ENCODE data around the gene MSH4.
A peak's percentile ranks its signal among the peaks of the same experiment; 100 is the strongest.
"Not testable (repeated sequence)": the region's sequence is repeated elsewhere in the genome, so short reads cannot be mapped to it uniquely, and the experiment has no call there.

The MSH4 gene

GRCh38 chr1:75796376-75797272 is at the start of gene MSH4:
Gene MSH4, plus strand, starts transcription at chr1:75796882. Its CDS starts 104 bp downstream, at chr1:75796986.
- no peak for DNase-seq

- DNase-seq, result not testable (repeated sequence)
Observed at GRCh38 chr1:75757210-75757609, 39.5 kb upstream of the MSH4 start.

GRCh38 chr1:75758543-75758942 is 38.1 kb upstream of the MSH4 start:
- DNase-seq, result not testable (repeated sequence)

- no peak for DNase-seq
Observed at GRCh38 chr1:75764057-75764655, 32.5 kb upstream of the MSH4 start.

- DNase-seq, result no peak
Observed at GRCh38 chr1:75765697-75766355, 30.9 kb upstream of the MSH4 start.

GRCh38 chr1:75768016-75768415 is 28.7 kb upstream of the MSH4 start:
- DNase-seq, result no peak

- no peak for DNase-seq
Observed at GRCh38 chr1:75770761-75771160, 25.9 kb upstream of the MSH4 start.

- DNase-seq, result no peak
Observed at GRCh38 chr1:75771978-75772377, 24.7 kb upstream of the MSH4 start.

GRCh38 chr1:75777812-75778211 is 18.9 kb upstream of the MSH4 start:
- not testable (repeated sequence) for DNase-seq

- not testable (repeated sequence) for DNase-seq
Observed at GRCh38 chr1:75778694-75779093, 18.0 kb upstream of the MSH4 start.

GRCh38 chr1:75780183-75780582 is 16.5 kb upstream of the MSH4 start:
- not testable (repeated sequence) for DNase-seq

GRCh38 chr1:75783920-75784319 is 12.8 kb upstream of the MSH4 start:
- DNase-seq, result not testable (repeated sequence)

GRCh38 chr1:75785320-75785982 is 11.2 kb upstream of the MSH4 start:
- no peak for DNase-seq

GRCh38 chr1:75785983-75786853 is 10.5 kb upstream of the MSH4 start, which contains the start of gene RABGGTB:
Gene RABGGTB, plus strand, starts transcription at chr1:75786256. Its CDS starts 16 bp downstream, at chr1:75786272.
- DNase-seq, result peak; percentile 96

GRCh38 chr1:75786901-75787493 is 9.7 kb upstream of the MSH4 start:
- DNase-seq, result no peak

GRCh38 chr1:75787524-75787923 is 9.2 kb upstream of the MSH4 start:
- no peak for DNase-seq

- DNase-seq, result no peak
Observed at GRCh38 chr1:75789988-75790387, 6.7 kb upstream of the MSH4 start.

- no peak for DNase-seq
Observed at GRCh38 chr1:75791022-75791421, 5.7 kb upstream of the MSH4 start.

GRCh38 chr1:75792091-75792490 is 4.6 kb upstream of the MSH4 start:
- DNase-seq, result no peak

GRCh38 chr1:75794382-75794781 is 2.3 kb upstream of the MSH4 start:
- no peak for DNase-seq

- DNase-seq, result no peak
Observed at GRCh38 chr1:75795703-75796193, 934 bp upstream of the MSH4 start.

- DNase-seq, result no peak
Observed at GRCh38 chr1:75797273-75797588, 549 bp downstream of the MSH4 start.
